ENCODE measurements around the gene EIF3A.

Gene EIF3A

DNA sequence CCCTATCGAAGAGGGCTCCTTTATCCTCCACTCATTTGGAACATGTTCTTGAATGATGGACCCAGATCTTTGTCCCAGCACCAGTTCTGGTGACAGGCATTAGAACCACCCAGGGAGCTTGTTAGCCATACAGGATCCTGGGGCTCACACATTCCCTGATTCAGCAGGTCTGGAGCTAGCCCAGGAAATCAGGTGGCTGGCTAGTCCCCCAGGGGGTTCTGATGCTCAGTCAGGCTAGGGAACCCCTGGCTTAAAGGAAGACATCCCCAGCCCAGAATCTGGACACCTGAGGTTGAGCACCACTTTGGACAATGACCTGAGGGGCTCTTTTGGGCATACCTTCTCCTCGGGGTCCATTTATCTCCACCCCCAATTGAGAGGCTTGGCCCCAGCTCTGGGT, 88.1 kb downstream of the EIF3A start:
- TF ChIP-seq, protein P1, sequence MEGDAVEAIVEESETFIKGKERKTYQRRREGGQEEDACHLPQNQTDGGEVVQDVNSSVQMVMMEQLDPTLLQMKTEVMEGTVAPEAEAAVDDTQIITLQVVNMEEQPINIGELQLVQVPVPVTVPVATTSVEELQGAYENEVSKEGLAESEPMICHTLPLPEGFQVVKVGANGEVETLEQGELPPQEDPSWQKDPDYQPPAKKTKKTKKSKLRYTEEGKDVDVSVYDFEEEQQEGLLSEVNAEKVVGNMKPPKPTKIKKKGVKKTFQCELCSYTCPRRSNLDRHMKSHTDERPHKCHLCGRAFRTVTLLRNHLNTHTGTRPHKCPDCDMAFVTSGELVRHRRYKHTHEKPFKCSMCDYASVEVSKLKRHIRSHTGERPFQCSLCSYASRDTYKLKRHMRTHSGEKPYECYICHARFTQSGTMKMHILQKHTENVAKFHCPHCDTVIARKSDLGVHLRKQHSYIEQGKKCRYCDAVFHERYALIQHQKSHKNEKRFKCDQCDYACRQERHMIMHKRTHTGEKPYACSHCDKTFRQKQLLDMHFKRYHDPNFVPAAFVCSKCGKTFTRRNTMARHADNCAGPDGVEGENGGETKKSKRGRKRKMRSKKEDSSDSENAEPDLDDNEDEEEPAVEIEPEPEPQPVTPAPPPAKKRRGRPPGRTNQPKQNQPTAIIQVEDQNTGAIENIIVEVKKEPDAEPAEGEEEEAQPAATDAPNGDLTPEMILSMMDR (IDR thresholded peaks at IDR 0.05; ENCODE audit: low read depth, low read length) = no peak
- no peak for DNase-seq (ENCODE audit: extremely low read depth, low read depth)

DNA sequence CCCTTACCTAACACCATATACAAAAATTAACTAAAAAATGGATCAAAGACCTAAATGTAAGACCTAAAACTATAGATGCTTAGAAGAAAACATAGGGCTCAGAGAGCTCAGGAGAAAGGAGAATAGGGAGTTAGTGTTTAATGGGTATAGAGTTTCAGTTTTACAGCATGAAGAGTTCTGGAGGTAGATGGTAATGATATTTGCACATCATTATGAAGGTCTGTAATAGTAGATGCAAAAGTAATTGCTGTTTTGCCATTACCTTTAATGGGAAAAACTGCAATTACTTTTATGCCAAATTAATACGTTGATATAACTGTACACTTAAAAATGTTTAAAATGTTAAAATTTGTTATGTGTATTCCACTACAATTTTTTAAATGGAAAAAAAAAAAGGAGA, 90.3 kb downstream of the EIF3A start:
- TF ChIP-seq, protein P1 (IDR thresholded peaks at IDR 0.05; ENCODE audit: low read depth, low read length) = no peak
- DNase-seq (ENCODE audit: extremely low read depth, low read depth) = no peak

DNA sequence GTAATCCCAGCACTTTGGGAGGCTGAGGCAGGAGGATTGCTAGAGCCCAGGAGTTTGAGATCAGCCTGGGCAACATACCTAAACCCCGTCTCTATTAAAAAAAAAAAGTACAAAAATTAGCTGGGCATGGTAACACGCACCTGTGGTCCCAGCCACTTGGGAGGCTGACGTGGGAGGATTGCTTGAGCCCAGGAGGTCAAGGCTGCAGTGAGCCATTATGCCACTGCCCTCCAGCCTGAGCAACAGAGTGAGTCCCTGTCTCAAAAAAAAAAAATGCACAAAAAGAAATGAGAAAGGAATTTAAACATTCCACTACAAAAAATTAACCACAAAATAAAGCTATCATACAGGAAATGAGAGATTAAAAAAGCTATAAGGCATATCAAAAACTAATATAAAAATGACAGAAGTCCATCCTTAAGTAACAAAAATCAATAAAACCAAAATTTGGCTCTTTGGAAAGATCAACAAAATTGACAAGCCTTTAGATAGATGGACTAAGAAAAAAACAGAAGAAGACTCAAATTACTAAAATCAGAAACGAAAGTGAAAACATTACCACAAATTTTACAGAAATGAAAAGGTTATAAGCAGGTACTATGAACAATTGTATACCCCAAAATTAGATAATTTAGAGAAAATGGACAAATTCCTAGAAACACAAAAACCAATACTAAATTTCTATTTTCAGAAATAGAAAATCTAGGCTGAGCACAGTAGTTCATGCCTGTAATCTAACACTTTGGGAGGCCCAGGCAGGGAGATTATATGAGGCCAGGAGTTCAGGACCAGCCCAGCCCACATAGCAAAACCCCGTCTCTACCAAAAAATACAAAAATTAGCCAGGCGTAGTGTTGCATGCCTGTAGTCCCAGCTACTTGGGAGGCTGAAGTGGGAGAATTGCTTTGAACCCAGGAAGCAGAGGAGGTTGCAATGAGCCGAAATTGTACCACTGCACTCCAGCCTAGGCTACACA, 93.5 kb downstream of the EIF3A start:
- TF ChIP-seq, protein P1 (IDR thresholded peaks at IDR 0.05; ENCODE audit: low read depth, low read length) = no peak
- no peak for DNase-seq (ENCODE audit: extremely low read depth, low read depth)

DNA sequence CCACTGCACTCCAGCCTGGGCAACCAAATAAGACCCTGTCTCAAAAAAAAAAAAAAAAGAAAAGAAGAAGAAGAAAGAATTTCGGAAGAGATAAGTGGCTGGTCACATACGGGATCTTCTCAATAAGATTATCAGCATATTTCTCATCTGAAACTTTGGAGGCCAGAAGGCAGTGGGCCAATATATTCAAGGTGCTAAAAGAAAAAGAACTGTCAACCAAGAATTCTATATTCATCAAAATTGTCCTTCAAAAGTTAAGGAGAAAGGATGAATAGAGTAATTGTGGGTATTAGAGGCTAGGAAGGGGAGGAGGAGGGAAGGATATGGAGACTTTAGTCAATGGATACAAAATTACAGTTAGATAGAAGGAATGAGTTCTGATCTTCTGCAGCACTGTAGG, 95.0 kb downstream of the EIF3A start:
- DNase-seq (ENCODE audit: extremely low read depth, low read depth) = no peak
- TF ChIP-seq, protein P1 (IDR thresholded peaks at IDR 0.05; ENCODE audit: low read depth, low read length) = no peak

All from AG09319 (cell line).